ENCODE data around the gene FCHSD2. TPM values are rescaled to one million over a fixed set of nuclear protein-coding genes. Genes with fewer than 3 reads are reported as not detected.

The FCHSD2 gene
- total RNA-seq, 2 donors from 2014 or later: 56.5 to 75.3 TPM

DNA sequence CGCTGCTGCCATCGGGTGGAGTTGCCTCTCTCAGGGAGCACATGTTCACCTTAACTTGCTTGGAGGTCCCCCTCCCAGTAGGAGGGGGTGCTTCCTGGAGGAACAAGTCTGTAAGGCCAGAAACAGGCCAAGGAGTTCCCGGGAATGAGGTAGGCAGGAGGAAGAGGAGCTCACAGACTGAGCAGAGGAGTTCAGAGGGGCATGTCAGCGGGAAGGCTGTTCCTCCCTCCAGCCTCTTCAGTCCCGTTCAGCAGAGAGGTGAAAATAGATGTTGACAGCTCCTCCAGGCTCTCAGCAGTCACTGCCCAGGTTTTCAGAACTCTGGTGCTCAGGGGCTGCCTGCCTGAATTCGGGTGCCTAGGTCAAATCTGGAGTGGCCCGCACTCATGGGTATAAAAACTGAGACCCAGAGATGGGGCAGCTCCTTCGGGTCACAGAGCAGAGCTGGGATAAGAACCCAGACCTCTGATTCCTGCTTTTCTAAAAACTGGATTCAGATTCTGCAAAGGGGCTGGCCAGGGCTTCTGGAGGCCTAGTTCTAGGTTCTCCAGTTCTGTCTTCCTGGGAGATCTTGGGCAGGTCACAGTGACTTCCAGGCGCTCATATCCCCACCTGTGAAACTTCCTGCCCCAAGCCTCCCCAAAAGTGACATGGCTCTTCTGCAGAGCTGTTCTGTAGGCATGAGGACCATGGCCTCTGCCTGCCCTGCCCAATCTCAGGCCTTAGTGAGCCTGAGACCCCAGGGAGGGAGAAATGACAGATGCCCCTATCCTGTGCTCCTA lies 309.6 kb downstream of the FCHSD2 start:
- TF ChIP-seq, protein P1, sequence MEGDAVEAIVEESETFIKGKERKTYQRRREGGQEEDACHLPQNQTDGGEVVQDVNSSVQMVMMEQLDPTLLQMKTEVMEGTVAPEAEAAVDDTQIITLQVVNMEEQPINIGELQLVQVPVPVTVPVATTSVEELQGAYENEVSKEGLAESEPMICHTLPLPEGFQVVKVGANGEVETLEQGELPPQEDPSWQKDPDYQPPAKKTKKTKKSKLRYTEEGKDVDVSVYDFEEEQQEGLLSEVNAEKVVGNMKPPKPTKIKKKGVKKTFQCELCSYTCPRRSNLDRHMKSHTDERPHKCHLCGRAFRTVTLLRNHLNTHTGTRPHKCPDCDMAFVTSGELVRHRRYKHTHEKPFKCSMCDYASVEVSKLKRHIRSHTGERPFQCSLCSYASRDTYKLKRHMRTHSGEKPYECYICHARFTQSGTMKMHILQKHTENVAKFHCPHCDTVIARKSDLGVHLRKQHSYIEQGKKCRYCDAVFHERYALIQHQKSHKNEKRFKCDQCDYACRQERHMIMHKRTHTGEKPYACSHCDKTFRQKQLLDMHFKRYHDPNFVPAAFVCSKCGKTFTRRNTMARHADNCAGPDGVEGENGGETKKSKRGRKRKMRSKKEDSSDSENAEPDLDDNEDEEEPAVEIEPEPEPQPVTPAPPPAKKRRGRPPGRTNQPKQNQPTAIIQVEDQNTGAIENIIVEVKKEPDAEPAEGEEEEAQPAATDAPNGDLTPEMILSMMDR (IDR thresholded peaks at IDR 0.05): no peak
- H3K36me3 ChIP-seq: peaks cover 5% of the 10 kb centered on the region
- H3K4me3 ChIP-seq: no peak overlapping the region
- no peaks in the 10 kb centered on the region for H3K27me3 ChIP-seq (replicated peaks; ENCODE audit: insufficient read depth)
- H3K4me1 ChIP-seq (ENCODE audit: control insufficient read depth in 1 of 2, low read depth in 2 of 2): peaks cover 32 to 65% of the 10 kb centered on the region in 2 donors
- H3K27ac ChIP-seq: peak overlapping the region; percentile 98 to 99
- no peaks in the 10 kb centered on the region for H3K9me3 ChIP-seq
- DNase-seq (ENCODE audit: low spot score) (no peak), ATAC-seq (ENCODE audit: insufficient number of reproducible peaks, low FRiP score, low read depth) (no peak)

DNA sequence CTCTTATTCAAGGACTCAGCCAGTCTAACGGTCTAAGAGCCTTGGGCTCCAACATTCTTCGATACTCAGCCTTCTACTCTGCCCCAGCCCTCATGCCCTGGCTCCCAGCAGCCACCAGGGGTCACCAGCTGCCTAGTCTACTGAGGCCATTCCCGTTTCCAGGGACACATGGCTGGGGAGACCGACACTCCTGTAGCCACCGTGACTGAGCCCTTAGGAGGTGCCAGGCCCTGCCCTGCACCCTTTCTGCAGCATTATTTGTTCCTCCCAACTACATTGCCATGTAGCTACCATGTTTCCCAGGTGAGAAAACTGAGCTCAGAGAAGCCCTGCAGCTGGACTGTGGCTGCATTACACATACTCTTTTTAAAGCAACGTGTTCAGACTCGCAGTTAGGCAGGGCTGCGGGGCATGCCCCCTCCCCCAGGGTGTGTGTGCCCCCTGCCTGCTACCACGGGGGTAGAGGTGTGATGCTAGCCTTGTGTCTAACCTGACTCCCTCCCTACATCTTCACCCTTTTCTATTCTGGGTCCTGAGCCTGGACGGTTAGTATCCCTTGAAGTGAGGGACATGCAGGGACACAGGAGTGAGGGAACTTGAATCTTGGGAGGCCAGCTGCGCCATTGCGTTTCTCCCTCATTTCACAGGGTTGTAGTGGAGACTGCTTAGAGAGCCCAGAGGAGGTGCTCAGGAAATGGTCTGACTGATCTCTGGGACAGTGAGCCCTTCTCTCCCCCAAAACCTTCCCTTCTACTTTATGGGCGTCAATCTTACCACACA lies 310.4 kb downstream of the FCHSD2 start:
- Histone ChIP-seq H3K9me3 (no peaks in the 10 kb centered on the region), H3K27me3 (replicated peaks; ENCODE audit: insufficient read depth) (no peaks in the 10 kb centered on the region), H3K27ac (peak overlapping the region; percentile 98 to 99), H3K4me3 (no peak overlapping the region), H3K4me1 (ENCODE audit: control insufficient read depth in 1 of 2, low read depth in 2 of 2) (peaks cover 31 to 58% of the 10 kb centered on the region in 2 donors), H3K36me3 (peaks cover 3% of the 10 kb centered on the region)
- DNase-seq (ENCODE audit: low spot score) (peak; percentile 63), ATAC-seq (ENCODE audit: insufficient number of reproducible peaks, low FRiP score, low read depth) (peak; percentile 37)
- TF ChIP-seq, protein P1 (IDR thresholded peaks at IDR 0.05): peak; percentile 94

DNA sequence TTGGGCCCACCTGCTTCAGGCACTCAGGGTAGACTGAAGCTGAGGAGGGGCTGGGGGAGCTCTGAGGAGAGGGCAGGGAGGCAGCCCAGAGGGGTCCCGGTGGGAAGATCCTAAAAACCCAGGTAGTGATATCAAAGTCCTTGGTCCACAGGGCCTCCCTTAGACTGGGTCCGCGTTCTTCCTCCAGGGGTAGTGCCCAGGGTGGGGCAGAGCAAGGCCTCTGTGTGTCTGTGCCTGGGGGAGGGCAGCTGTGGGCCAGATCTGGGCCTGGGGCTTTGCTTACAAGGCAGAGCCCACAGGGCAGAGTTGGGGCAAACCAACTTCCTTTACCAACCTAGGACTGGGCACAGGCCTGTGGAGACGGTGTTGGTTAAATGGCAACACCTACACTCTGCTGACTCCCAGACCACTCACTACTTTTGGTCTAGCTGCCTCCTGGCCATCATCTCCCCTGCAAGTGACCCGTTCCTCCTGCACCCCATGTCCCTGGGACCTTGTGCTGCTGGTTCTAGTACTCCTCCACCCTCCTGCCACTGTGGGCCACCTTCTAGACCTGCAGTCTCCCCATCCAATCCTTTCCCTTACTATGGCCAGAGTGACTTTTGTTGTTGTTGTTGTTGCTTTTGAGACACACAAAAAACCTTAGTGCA lies 312.1 kb downstream of the FCHSD2 start:
- peaks cover 20 to 42% of the 10 kb centered on the region in 2 donors for H3K4me1 ChIP-seq (ENCODE audit: control insufficient read depth in 1 of 2, low read depth in 2 of 2)
- peaks cover 3% of the 10 kb centered on the region for H3K36me3 ChIP-seq
- DNase-seq (ENCODE audit: low spot score) (no peak), ATAC-seq (ENCODE audit: insufficient number of reproducible peaks, low FRiP score, low read depth) (no peak)
- no peak overlapping the region for H3K4me3 ChIP-seq
- H3K27me3 ChIP-seq (replicated peaks; ENCODE audit: insufficient read depth): no peaks in the 10 kb centered on the region
- TF ChIP-seq, protein P1 (IDR thresholded peaks at IDR 0.05): no peak
- no peaks in the 10 kb centered on the region for H3K9me3 ChIP-seq
- no peak overlapping the region for H3K27ac ChIP-seq

DNA sequence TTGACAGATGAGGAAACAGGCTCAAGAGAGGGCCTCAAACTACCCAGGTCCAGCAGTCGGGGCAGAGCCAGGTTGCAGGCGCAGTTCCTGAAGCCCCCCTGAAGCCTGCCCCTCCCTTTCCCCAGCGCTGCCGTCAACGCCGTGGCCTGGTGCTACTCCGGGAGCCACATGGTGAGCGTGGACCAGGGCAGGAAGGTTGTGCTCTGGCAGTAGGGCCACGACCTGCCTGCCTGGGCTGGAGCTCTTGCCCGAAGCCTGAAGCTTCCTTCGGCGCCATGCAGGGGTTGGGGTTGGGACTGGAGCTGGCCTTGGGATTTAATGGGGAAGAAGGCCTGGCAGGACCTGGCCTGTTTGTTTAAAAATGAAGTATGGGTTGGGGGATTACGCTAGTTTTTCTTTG lies 312.9 kb downstream of the FCHSD2 start:
- Histone ChIP-seq H3K27me3 (replicated peaks; ENCODE audit: insufficient read depth) (no peaks in the 10 kb centered on the region), H3K9me3 (no peaks in the 10 kb centered on the region), H3K27ac (no peak overlapping the region), H3K36me3 (peaks cover 3% of the 10 kb centered on the region), H3K4me3 (no peak overlapping the region), H3K4me1 (ENCODE audit: control insufficient read depth in 1 of 2, low read depth in 2 of 2) (peaks cover 13 to 33% of the 10 kb centered on the region in 2 donors)
- TF ChIP-seq, protein P1 (IDR thresholded peaks at IDR 0.05): no peak
- DNase-seq (ENCODE audit: low spot score) (no peak), ATAC-seq (ENCODE audit: insufficient number of reproducible peaks, low FRiP score, low read depth) (no peak)

DNA sequence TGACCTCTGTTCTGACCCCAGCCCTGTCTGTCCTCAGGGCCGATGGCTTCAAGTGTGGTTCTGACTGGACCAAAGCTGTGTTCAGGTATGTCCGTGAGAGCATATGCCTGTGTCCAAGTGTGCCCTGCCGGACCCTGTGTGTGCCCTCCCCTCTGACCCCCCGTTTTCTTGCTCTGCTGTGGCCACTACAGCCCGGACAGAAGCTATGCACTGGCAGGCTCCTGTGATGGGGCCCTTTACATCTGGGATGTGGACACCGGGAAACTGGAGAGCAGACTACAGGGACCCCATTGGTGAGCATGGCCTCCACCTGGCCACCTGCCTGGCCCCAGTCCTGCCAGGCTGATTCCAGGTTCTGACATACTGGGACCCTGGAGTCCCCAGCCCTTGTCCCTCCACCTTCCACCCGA lies 313.4 kb downstream of the FCHSD2 start:
- no peak overlapping the region for H3K27ac ChIP-seq
- ATAC-seq (ENCODE audit: insufficient number of reproducible peaks, low FRiP score, low read depth): no peak

More for the DNA sequence above, 313.4 kb downstream of the FCHSD2 start:
- Histone ChIP-seq H3K27me3 (replicated peaks; ENCODE audit: insufficient read depth) (no peaks in the 10 kb centered on the region), H3K4me1 (ENCODE audit: control insufficient read depth in 1 of 2, low read depth in 2 of 2) (peaks cover 11 to 29% of the 10 kb centered on the region in 2 donors), H3K9me3 (no peaks in the 10 kb centered on the region), H3K4me3 (no peak overlapping the region), H3K36me3 (peaks cover 3% of the 10 kb centered on the region)
- DNase-seq (ENCODE audit: low spot score): no peak
- TF ChIP-seq, protein P1 (IDR thresholded peaks at IDR 0.05): no peak

Data from thoracic aorta (tissue), 2 donors.